ENCODE results near the gene GPR37L1.

GPR37L1 gene

GRCh38 chr1:202117898-202118371 is 4.8 kb upstream of the GPR37L1 start:
- POLR2A ChIA-PET, result interaction anchor here (1.0 kb wide), 1 partner anchor 121 kb away, joined by 3 read pairs; no protein-coding TSS in a partner anchor

DNA sequence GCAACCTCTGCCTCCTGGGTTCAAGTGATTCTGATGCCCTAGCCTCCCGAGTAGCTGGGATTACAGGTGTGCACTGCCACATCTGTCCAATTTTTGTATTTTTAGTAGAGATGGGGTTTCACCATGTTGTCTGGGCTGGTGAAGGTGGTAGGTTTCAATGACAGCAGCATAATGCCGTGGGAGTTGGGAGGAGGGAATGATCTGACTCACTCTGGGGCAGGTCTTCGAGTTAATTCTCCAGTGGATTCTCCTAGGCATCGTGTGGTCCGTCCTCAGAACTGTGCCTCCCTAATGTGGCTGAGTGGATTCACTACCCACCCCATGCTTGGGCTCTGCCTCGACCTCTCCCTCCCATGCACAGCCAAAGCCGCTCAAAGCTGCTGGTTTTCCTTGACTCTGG is 1.7 kb upstream of the GPR37L1 start:
- Histone ChIP-seq H3K4me3 (ENCODE audit: low read depth, low read length) (no peak overlapping the region), H3K4me1 (ENCODE audit: control insufficient read depth, insufficient read depth, low read length) (no peaks in the 10 kb centered on the region), H3K27ac (ENCODE audit: extremely low read depth, low read depth, low read length) (no peak overlapping the region), H3K36me3 (ENCODE audit: control insufficient read depth in 2 of 2, insufficient read depth in 1 of 2, low read length in 2 of 2) (no peaks in the 10 kb centered on the region), H3K9me3 (ENCODE audit: control insufficient read depth, insufficient read depth, low read depth, low read length) (no peaks in the 10 kb centered on the region)
- CTCF ChIA-PET, result interaction anchor here (0.6 to 9.2 kb wide), 5 partner anchors 15 to 540 kb away, joined by 3 to 159 read pairs (median 53); partner anchors contain the start of gene ELF3
- TF ChIP-seq ZFHX2 (tag by site-specific recombination; conservative IDR thresholded peaks at IDR 0.05) (peak; percentile 56), ZNF221 (tag by site-specific recombination; IDR thresholded peaks at IDR 0.05; ENCODE audit: borderline replicate concordance) (no peak), EGR2 (tag by site-specific recombination; IDR thresholded peaks at IDR 0.05; ENCODE audit: low read depth) (peak; percentile 39), ZNF16 (tag by site-specific recombination; IDR thresholded peaks at IDR 0.05; ENCODE audit: low read depth) (no peak)
- POLR2A ChIA-PET, result no interaction called here

More at GRCh38 chr1:202117898-202118371, 4.8 kb upstream of the GPR37L1 start:
- H3K9me3 ChIP-seq (ENCODE audit: control insufficient read depth, insufficient read depth, low read depth, low read length), result no peaks in the 10 kb centered on the region
- H3K36me3 ChIP-seq (ENCODE audit: control insufficient read depth in 2 of 2, insufficient read depth in 1 of 2, low read length in 2 of 2), result no peaks in the 10 kb centered on the region
- CTCF ChIA-PET, result interaction anchor here (0.6 to 9.2 kb wide), 16 partner anchors 11 to 290 kb away, joined by 3 to 159 read pairs (median 5); partner anchors contain the start of gene ELF3
- H3K4me3 ChIP-seq (ENCODE audit: low read depth, low read length), result no peak overlapping the region
- TF ChIP-seq ZNF530 (tag by site-specific recombination; IDR thresholded peaks at IDR 0.05; ENCODE audit: low read depth) (no peak), SP7 (tag by site-specific recombination; IDR thresholded peaks at IDR 0.05) (0 out of 2 replicates have a peak, but pooled peaks have one; percentile 26), ZNF112 (tag by site-specific recombination; IDR thresholded peaks at IDR 0.05) (no peak)
- H3K4me1 ChIP-seq (ENCODE audit: control insufficient read depth, insufficient read depth, low read length), result no peaks in the 10 kb centered on the region
- H3K27ac ChIP-seq (ENCODE audit: extremely low read depth, low read depth, low read length), result no peak overlapping the region

GRCh38 chr1:202123336-202123813 is 658 bp downstream of the GPR37L1 start:
- ChIA-PET CTCF (interaction anchor here (0.8 to 9.2 kb wide), 7 partner anchors 12 to 228 kb away, joined by 3 to 159 read pairs (median 4); partner anchors contain the start of genes ELF3 and LGR6), POLR2A (no interaction called here)

DNA sequence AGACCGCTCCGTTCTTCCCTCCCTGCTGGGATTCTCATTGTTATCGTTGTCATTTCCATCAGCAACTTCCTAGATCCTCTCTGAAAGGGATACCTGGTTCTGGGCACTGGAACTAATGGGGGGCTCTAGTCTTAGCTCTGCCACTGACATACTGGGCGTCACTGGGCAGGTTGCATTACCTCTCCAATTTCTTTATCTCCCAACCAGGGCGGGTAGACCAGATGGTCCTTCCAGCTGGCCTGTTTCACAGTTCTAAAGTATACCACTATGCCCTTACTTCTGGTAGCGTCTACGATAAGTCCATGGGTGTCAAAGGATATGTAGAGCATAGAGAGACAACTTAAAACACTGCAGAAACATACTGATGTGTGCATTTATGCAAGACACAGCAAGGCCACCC is 1.4 kb downstream of the GPR37L1 start:
- no peak overlapping the region for H3K27ac ChIP-seq (ENCODE audit: extremely low read depth, low read depth, low read length)
- no peaks in the 10 kb centered on the region for H3K4me1 ChIP-seq (ENCODE audit: control insufficient read depth, insufficient read depth, low read length)
- POLR2A ChIA-PET, result no interaction called here
- no peaks in the 10 kb centered on the region for H3K9me3 ChIP-seq (ENCODE audit: control insufficient read depth, insufficient read depth, low read depth, low read length)
- CTCF ChIA-PET, result interaction anchor here (1.2 to 9.2 kb wide), 5 partner anchors 12 to 229 kb away, joined by 3 to 159 read pairs (median 53); partner anchors contain the start of gene ELF3
- no peaks in the 10 kb centered on the region for H3K36me3 ChIP-seq (ENCODE audit: control insufficient read depth in 2 of 2, insufficient read depth in 1 of 2, low read length in 2 of 2)
- no peak overlapping the region for H3K4me3 ChIP-seq (ENCODE audit: low read depth, low read length)
- no peak for TF ChIP-seq ZNF146 (tag by site-specific recombination; IDR thresholded peaks at IDR 0.05)
- no peak for TF ChIP-seq ZSCAN18 (tag by site-specific recombination; IDR thresholded peaks at IDR 0.05)
- no peak for TF ChIP-seq KLF9 (tag by site-specific recombination; IDR thresholded peaks at IDR 0.05; ENCODE audit: low read depth)
- no peak for TF ChIP-seq ZNF654 (tag by site-specific recombination; IDR thresholded peaks at IDR 0.05; ENCODE audit: low read depth)
- TF ChIP-seq, protein P1, sequence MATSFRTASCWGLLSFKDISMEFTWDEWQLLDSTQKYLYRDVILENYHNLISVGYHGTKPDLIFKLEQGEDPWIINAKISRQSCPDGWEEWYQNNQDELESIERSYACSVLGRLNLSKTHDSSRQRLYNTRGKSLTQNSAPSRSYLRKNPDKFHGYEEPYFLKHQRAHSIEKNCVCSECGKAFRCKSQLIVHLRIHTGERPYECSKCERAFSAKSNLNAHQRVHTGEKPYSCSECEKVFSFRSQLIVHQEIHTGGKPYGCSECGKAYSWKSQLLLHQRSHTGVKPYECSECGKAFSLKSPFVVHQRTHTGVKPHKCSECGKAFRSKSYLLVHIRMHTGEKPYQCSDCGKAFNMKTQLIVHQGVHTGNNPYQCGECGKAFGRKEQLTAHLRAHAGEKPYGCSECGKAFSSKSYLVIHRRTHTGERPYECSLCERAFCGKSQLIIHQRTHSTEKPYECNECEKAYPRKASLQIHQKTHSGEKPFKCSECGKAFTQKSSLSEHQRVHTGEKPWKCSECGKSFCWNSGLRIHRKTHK (tag by site-specific recombination; IDR thresholded peaks at IDR 0.05), result no peak
- no peak for TF ChIP-seq ZNF366 (tag by site-specific recombination; conservative IDR thresholded peaks at IDR 0.05)
- no peak for TF ChIP-seq FEZF1 (tag by site-specific recombination; IDR thresholded peaks at IDR 0.05)

More at GRCh38 chr1:202123336-202123813, 658 bp downstream of the GPR37L1 start:
- Histone ChIP-seq H3K4me1 (ENCODE audit: control insufficient read depth, insufficient read depth, low read length) (no peaks in the 10 kb centered on the region), H3K9me3 (ENCODE audit: control insufficient read depth, insufficient read depth, low read depth, low read length) (no peaks in the 10 kb centered on the region), H3K36me3 (ENCODE audit: control insufficient read depth in 2 of 2, insufficient read depth in 1 of 2, low read length in 2 of 2) (no peaks in the 10 kb centered on the region), H3K4me3 (ENCODE audit: low read depth, low read length) (no peak overlapping the region), H3K27ac (ENCODE audit: extremely low read depth, low read depth, low read length) (no peak overlapping the region)
- TF ChIP-seq ZNF132 (tag by site-specific recombination; IDR thresholded peaks at IDR 0.05; ENCODE audit: borderline replicate concordance) (no peak), ZNF37A (tag by site-specific recombination; IDR thresholded peaks at IDR 0.05) (no peak), ZNF324 (tag by site-specific recombination; IDR thresholded peaks at IDR 0.05) (no peak), ZXDB (tag by site-specific recombination; IDR thresholded peaks at IDR 0.05) (no peak), ZNF544 (tag by site-specific recombination; IDR thresholded peaks at IDR 0.05) (no peak), ZBTB21 (tag by site-specific recombination; IDR thresholded peaks at IDR 0.05) (no peak), ZNF529 (tag by site-specific recombination; IDR thresholded peaks at IDR 0.05; ENCODE audit: insufficient replicate concordance) (no peak), ZSCAN5A (tag by site-specific recombination; IDR thresholded peaks at IDR 0.05) (no peak)
- TF ChIP-seq, protein P2, sequence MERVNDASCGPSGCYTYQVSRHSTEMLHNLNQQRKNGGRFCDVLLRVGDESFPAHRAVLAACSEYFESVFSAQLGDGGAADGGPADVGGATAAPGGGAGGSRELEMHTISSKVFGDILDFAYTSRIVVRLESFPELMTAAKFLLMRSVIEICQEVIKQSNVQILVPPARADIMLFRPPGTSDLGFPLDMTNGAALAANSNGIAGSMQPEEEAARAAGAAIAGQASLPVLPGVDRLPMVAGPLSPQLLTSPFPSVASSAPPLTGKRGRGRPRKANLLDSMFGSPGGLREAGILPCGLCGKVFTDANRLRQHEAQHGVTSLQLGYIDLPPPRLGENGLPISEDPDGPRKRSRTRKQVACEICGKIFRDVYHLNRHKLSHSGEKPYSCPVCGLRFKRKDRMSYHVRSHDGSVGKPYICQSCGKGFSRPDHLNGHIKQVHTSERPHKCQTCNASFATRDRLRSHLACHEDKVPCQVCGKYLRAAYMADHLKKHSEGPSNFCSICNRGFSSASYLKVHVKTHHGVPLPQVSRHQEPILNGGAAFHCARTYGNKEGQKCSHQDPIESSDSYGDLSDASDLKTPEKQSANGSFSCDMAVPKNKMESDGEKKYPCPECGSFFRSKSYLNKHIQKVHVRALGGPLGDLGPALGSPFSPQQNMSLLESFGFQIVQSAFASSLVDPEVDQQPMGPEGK (tag by site-specific recombination; IDR thresholded peaks at IDR 0.05), result no peak
